GM18505 (cell line): ENCODE measurements around the gene AUTS2.

ENCODE experiments used
- ATAC-seq: cut with Tn5 transposase; IDR thresholded peaks from one replicate; pipeline ENCODE4 v1.9.1; 2021; ENCODE audit not compliant: unreplicated experiment
- POLR2A ChIP-seq: IDR thresholded peaks from 4 replicates; pipeline ENCODE4 v1.6.1; 2011; ENCODE audit warnings: borderline replicate concordance; ENCODE audit not compliant: insufficient read depth, insufficient read length; ENCODE audit errors: extremely low read depth

AUTS2 gene

GRCh38 chr7:70044064-70044463 lies 445.8 kb downstream of the AUTS2 start:
- ATAC-seq: no peak
- no peak for TF ChIP-seq POLR2A

GRCh38 chr7:70044525-70044924 lies 446.2 kb downstream of the AUTS2 start:
- no peak for TF ChIP-seq POLR2A
- ATAC-seq: no peak

GRCh38 chr7:70044981-70045380 lies 446.7 kb downstream of the AUTS2 start:
- no peak for ATAC-seq
- TF ChIP-seq POLR2A: no peak

DNA sequence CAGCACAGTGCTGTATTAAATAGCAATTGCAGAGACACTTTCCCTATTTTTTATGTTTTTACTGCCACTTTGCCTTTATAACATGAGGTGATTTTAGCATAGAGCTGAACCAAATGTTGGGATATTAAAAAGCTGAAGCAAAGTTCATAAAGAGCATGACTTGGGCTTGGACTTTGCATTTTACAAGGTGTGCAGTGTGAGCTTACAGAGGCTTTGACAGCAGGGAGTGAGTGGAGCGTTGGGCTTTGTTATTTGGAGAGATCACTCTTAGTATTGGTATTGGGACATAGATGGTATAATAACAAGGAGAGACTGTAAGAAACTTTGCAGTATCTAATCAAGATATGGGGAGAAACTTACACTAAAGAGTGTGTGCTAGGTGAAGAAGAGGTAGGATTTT lies 449.1 kb downstream of the AUTS2 start:
- TF ChIP-seq POLR2A: no peak
- no peak for ATAC-seq

GRCh38 chr7:70047891-70048448 lies 449.7 kb downstream of the AUTS2 start:
- no peak for TF ChIP-seq POLR2A
- no peak for ATAC-seq

DNA sequence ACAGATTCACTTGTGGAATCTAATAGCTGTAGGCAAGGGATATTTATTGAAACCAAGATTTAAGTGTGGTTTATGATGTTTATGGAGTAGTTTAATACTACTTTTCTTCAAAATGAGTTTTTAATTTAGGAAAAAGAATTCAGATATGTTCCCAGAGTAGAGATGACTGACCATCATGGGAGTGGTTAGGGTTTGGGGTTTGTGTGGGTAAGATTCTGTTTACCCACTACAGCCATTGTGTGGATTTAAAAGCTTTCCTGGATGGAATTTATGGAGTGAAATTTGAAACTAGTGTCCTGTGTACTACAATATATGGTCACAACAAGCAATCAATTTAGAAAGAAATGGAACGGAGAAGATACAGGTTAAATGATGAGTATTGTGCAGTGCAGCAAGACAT lies 453.5 kb downstream of the AUTS2 start:
- TF ChIP-seq POLR2A: no peak
- no peak for ATAC-seq

- ATAC-seq: no peak
- no peak for TF ChIP-seq POLR2A
Measured at GRCh38 chr7:70052691-70053090, 454.4 kb downstream of the AUTS2 start.

GRCh38 chr7:70053421-70053820 lies 455.1 kb downstream of the AUTS2 start:
- no peak for ATAC-seq
- TF ChIP-seq POLR2A: no peak

DNA sequence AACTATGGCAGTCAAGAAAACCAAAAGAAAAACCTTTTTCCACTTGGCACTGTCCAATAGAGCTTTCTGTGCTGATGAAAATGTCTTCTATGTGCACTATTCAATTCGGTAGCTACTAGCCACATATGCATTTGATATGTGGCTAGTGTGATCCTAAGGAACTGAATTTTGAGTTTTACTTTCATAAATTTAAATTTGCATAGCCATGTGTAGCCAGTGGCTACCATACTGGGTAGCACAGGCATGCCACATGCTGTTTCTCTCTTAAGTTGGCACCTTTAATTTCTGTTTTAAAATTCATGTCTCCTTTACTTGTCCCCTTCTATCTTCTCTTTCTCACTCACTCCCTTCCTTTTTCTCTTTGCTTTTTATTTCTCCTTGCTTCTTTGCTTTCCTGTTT lies 455.7 kb downstream of the AUTS2 start:
- no peak for ATAC-seq
- no peak for TF ChIP-seq POLR2A

DNA sequence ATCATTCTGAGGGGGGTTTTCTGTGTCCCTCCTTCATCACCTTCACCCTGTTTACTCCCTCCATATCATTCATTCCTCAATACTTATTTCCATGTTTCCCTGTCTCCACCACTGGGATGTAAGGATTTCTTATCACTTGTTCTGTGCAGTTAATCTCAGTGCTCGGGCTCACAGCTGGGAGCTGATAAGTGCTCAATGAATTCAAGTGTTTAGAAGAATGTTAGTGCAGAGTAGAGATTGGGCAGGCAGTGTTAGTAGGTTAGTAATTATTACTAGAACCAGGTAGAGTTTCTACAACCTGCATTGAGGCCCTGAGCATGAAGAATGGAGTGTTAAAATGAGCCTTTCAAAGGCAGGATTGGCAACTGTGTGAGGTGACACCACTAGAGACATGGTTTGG lies 458.1 kb downstream of the AUTS2 start:
- TF ChIP-seq POLR2A: no peak
- no peak for ATAC-seq

GRCh38 chr7:70060298-70061068 lies 462.2 kb downstream of the AUTS2 start:
- no peak for ATAC-seq
- no peak for TF ChIP-seq POLR2A

DNA sequence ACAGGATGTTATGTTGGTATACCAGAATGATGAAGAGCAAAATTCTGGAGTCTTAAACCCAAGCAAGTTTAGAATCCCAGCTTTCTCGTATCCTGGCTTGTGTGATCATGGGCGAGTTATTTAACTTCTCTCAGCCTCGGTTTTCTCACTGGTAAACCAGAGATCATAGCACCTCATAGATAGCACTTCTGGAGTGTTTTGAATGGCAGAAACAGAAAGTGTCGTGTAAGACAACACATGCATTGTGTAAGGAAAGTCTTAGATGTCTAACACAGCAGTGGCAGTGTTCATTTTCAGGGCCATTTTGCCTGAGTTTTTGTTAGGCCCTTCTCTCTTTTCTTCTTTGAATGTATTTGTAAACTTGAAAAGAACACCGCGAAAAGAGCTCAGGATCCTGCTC lies 465.1 kb downstream of the AUTS2 start:
- ATAC-seq: no peak
- TF ChIP-seq POLR2A: no peak

GRCh38 chr7:70063927-70064326 lies 465.7 kb downstream of the AUTS2 start:
- TF ChIP-seq POLR2A: no peak
- no peak for ATAC-seq

DNA sequence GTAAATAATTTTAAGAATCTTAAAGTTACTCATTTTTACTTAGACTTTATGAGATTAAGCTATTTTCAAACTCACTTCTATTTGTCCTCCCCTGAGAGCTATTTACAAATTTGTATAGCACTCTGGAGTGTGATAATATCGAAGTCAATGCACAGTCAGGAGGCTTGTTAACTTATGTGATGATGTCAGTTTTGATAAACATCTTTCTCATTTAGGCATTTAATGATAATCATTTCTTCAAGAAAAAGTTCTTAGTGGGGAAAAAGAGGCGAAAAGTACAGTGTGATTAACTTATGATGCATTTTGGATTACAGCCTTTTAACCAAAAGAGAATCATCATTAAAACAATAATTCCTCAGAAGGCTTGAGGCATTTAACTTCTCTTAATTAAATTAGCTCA lies 468.6 kb downstream of the AUTS2 start:
- TF ChIP-seq POLR2A: no peak
- ATAC-seq: no peak
